ENCODE data around the gene SYT11. TPM values are rescaled to one million over a fixed set of nuclear protein-coding genes. Genes with fewer than 3 reads are reported as not detected.

Gene SYT11
- total and polyA plus RNA-seq, 10 of the 15 experiments (the other 5 are each of a cell fraction or from before 2014, with no cell fraction given), result 7.7 to 21.2 (median 13.5) TPM

DNA sequence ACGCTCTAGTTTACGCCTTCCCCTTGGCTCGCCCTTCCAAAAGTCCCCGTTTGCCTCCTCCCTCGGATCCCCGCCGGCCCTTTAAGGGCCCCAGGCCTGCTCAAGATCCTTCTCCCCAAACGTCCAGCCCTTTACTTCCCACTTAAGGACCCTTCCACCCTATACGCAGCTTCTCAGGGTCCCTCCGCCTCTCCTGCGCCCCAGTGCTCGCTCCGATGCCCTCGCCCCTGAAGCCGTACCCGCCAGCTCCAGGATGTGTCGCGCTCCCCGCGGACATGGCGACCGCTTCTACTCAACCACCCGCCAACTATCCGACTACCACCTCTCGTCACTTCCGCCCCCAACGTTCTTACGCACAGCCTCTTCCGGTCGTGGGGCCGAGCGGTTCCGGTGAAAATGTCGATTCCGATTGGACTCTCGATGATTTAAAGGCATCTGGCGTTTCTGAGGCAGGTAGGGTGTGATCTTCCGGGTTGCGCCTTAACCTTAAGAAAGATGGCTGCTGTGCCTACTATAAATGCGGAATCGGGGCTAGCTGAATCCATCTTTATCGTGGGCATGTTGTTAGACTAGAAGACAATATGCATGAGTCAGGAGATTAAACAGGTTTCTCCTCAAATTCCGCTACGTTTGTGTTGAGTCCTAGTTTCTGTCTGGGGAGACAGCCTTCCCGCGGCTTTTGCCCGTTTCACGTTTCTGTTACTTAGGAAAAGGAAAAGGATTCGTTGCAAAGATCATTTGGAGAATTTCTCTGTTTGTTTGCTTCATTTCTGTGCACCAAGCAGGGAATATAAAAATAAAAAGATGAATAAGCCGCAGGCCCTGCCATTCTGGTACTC is 74.9 kb downstream of the SYT11 start, which contains the start of gene KHDC4 (continued):
- TF ChIP-seq MEF2B (IDR thresholded peaks at IDR 0.05; ENCODE audit: partially characterized antibody, poor library complexity, severe bottlenecking), result no peak
- TF ChIP-seq PML (IDR thresholded peaks at IDR 0.05; ENCODE audit: low read length), result peak; percentile 96
- TF ChIP-seq TARDBP (IDR thresholded peaks at IDR 0.05; ENCODE audit: borderline replicate concordance), result no peak; the same call in 1 of the 2 replicates
- peak; percentile 99 for TF ChIP-seq GABPA (IDR thresholded peaks at IDR 0.05; ENCODE audit: low read depth)
- no peak for TF ChIP-seq NR2C2 (IDR thresholded peaks at IDR 0.05; ENCODE audit: borderline replicate concordance, control insufficient read depth, insufficient read length, low read depth)
- peak; percentile 56 for TF ChIP-seq SP1 (IDR thresholded peaks at IDR 0.05; ENCODE audit: low read depth, low read length)
- TF ChIP-seq RAD51 (IDR thresholded peaks at IDR 0.05), result no peak
- peak; percentile 78 for TF ChIP-seq MXI1 (IDR thresholded peaks at IDR 0.05; ENCODE audit: low read depth, low read length)
- peak; percentile 62; the same call in 1 of the 2 replicates for TF ChIP-seq SREBF2 (IDR thresholded peaks at IDR 0.05; ENCODE audit: low read length)
- no peak for TF ChIP-seq JUNB (IDR thresholded peaks at IDR 0.05)
- TF ChIP-seq, protein P1, sequence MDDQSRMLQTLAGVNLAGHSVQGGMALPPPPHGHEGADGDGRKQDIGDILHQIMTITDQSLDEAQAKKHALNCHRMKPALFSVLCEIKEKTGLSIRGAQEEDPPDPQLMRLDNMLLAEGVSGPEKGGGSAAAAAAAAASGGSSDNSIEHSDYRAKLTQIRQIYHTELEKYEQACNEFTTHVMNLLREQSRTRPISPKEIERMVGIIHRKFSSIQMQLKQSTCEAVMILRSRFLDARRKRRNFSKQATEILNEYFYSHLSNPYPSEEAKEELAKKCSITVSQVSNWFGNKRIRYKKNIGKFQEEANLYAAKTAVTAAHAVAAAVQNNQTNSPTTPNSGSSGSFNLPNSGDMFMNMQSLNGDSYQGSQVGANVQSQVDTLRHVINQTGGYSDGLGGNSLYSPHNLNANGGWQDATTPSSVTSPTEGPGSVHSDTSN (IDR thresholded peaks at IDR 0.05; ENCODE audit: insufficient replicate concordance, low read depth, low read length), result peak; percentile 76
- no peak for TF ChIP-seq BCL11A (IDR thresholded peaks at IDR 0.05; ENCODE audit: low read depth, low read length)

Small RNA genes lying within 50 kb of the gene (small RNA-seq; reads per million reads assigned to genes)
- gene RF00015 (not detected), gene SCARNA4 (not detected), gene SNORA80E (37.1 reads per million, percentile 98 among the genes with 10 or more reads in this experiment)

Other genes with a start within 250 kb of the SYT11 start
Only the 7 nearest of the 13 such genes appear.
- gene DAP3, start 170.5 kb upstream of the SYT11 start, total RNA-seq (2014; rRNA removed), result 60.0 and 61.3 TPM in 2 replicates
- 116 and 125 TPM in 2 replicates for gene DAP3, start 170.5 kb upstream of the SYT11 start, total RNA-seq (2014; rRNA removed; fragmentation: Illumina TruSeq; extraction: Trizol)
- gene DAP3, start 170.5 kb upstream of the SYT11 start, total RNA-seq (2021), result 127 TPM in 2 replicates
- gene DAP3, start 170.5 kb upstream of the SYT11 start, polyA plus RNA-seq (2011; rRNA removed), result 223 and 228 TPM in 2 replicates
- 184 and 197 TPM in 2 replicates for gene DAP3, start 170.5 kb upstream of the SYT11 start, polyA plus RNA-seq (2014; fragmentation: Illumina TruSeq; extraction: Trizol)
- gene DAP3, start 170.5 kb upstream of the SYT11 start, polyA plus RNA-seq (2014; fragmentation: Nextera tagmentation; extraction: Ambion mirVana), result 100 to 1,000 TPM; 149 to 175 TPM
- 154 and 160 TPM in 2 replicates for gene DAP3, start 170.5 kb upstream of the SYT11 start, polyA plus RNA-seq (2014; rRNA removed)
- 100 to 1,000 TPM; 117 to 128 TPM for gene DAP3, start 170.5 kb upstream of the SYT11 start, polyA plus RNA-seq (2016; fragmentation: Nextera tagmentation; extraction: Ambion mirVana)
- 23.4 and 27.1 TPM in 2 replicates for gene GON4L, start 2.4 kb upstream of the SYT11 start, total RNA-seq (2014; rRNA removed)
- gene GON4L, start 2.4 kb upstream of the SYT11 start, total RNA-seq (2014; rRNA removed; fragmentation: Illumina TruSeq; extraction: Trizol), result 26.0 and 27.1 TPM in 2 replicates
- 34.6 and 38.8 TPM in 2 replicates for gene GON4L, start 2.4 kb upstream of the SYT11 start, total RNA-seq (2021)
- gene GON4L, start 2.4 kb upstream of the SYT11 start, polyA plus RNA-seq (2011; rRNA removed), result 25.9 and 26.9 TPM in 2 replicates
- 28.9 and 29.8 TPM in 2 replicates for gene GON4L, start 2.4 kb upstream of the SYT11 start, polyA plus RNA-seq (2014; fragmentation: Illumina TruSeq; extraction: Trizol)
- 10 to 100 TPM; 17.7 to 29.3 TPM for gene GON4L, start 2.4 kb upstream of the SYT11 start, polyA plus RNA-seq (2014; fragmentation: Nextera tagmentation; extraction: Ambion mirVana)
- gene GON4L, start 2.4 kb upstream of the SYT11 start, polyA plus RNA-seq (2014; rRNA removed), result 21.6 and 22.5 TPM in 2 replicates
- 10 to 100 TPM; 40.5 to 40.7 TPM for gene GON4L, start 2.4 kb upstream of the SYT11 start, polyA plus RNA-seq (2016; fragmentation: Nextera tagmentation; extraction: Ambion mirVana)
- 6.8 and 10.6 TPM in 2 replicates for gene RIT1, start 51.8 kb downstream of the SYT11 start, total RNA-seq (2014; rRNA removed)
- gene RIT1, start 51.8 kb downstream of the SYT11 start, total RNA-seq (2014; rRNA removed; fragmentation: Illumina TruSeq; extraction: Trizol), result 12.5 and 13.0 TPM in 2 replicates
- 13.1 and 16.7 TPM in 2 replicates for gene RIT1, start 51.8 kb downstream of the SYT11 start, total RNA-seq (2021)
- gene RIT1, start 51.8 kb downstream of the SYT11 start, polyA plus RNA-seq (2011; rRNA removed), result 61.5 and 77.0 TPM in 2 replicates
- gene RIT1, start 51.8 kb downstream of the SYT11 start, polyA plus RNA-seq (2014; fragmentation: Illumina TruSeq; extraction: Trizol), result 13.9 and 16.5 TPM in 2 replicates
- 10 to 100 TPM; 25.2 to 30.3 TPM for gene RIT1, start 51.8 kb downstream of the SYT11 start, polyA plus RNA-seq (2014; fragmentation: Nextera tagmentation; extraction: Ambion mirVana)
- 11.0 and 12.0 TPM in 2 replicates for gene RIT1, start 51.8 kb downstream of the SYT11 start, polyA plus RNA-seq (2014; rRNA removed)
- gene RIT1, start 51.8 kb downstream of the SYT11 start, polyA plus RNA-seq (2016; fragmentation: Nextera tagmentation; extraction: Ambion mirVana), result 10 to 100 TPM; 12.4 to 13.6 TPM
- 40.8 and 42.1 TPM in 2 replicates for gene KHDC4, start 74.8 kb downstream of the SYT11 start, total RNA-seq (2014; rRNA removed)
- gene KHDC4, start 74.8 kb downstream of the SYT11 start, total RNA-seq (2014; rRNA removed; fragmentation: Illumina TruSeq; extraction: Trizol), result 42.8 and 44.4 TPM in 2 replicates
- gene KHDC4, start 74.8 kb downstream of the SYT11 start, total RNA-seq (2021), result 40.5 and 41.1 TPM in 2 replicates
- 109 and 120 TPM in 2 replicates for gene KHDC4, start 74.8 kb downstream of the SYT11 start, polyA plus RNA-seq (2011; rRNA removed)
- 47.8 and 62.4 TPM in 2 replicates for gene KHDC4, start 74.8 kb downstream of the SYT11 start, polyA plus RNA-seq (2014; fragmentation: Illumina TruSeq; extraction: Trizol)
- 10 to 100 TPM; 11.7 to 15.1 TPM for gene KHDC4, start 74.8 kb downstream of the SYT11 start, polyA plus RNA-seq (2014; fragmentation: Nextera tagmentation; extraction: Ambion mirVana)
- gene KHDC4, start 74.8 kb downstream of the SYT11 start, polyA plus RNA-seq (2014; rRNA removed), result 58.2 and 70.5 TPM in 2 replicates
- 10 to 100 TPM; 39.5 to 46.9 TPM for gene KHDC4, start 74.8 kb downstream of the SYT11 start, polyA plus RNA-seq (2016; fragmentation: Nextera tagmentation; extraction: Ambion mirVana)
- gene RXFP4, start 82.1 kb downstream of the SYT11 start, total RNA-seq (2014; rRNA removed), result 0.40 TPM in 1 of 2 replicates, not detected in the other
- gene RXFP4, start 82.1 kb downstream of the SYT11 start, total RNA-seq (2014; rRNA removed; fragmentation: Illumina TruSeq; extraction: Trizol), result not detected in 2 replicates
- not detected in 2 replicates for gene RXFP4, start 82.1 kb downstream of the SYT11 start, total RNA-seq (2021)
- not detected in 2 replicates for gene RXFP4, start 82.1 kb downstream of the SYT11 start, polyA plus RNA-seq (2011; rRNA removed)
- gene RXFP4, start 82.1 kb downstream of the SYT11 start, polyA plus RNA-seq (2014; fragmentation: Illumina TruSeq; extraction: Trizol), result not detected in 2 replicates
- gene RXFP4, start 82.1 kb downstream of the SYT11 start, polyA plus RNA-seq (2014; fragmentation: Nextera tagmentation; extraction: Ambion mirVana), result not detected
- gene RXFP4, start 82.1 kb downstream of the SYT11 start, polyA plus RNA-seq (2014; rRNA removed), result 0.10 and 0.16 TPM in 2 replicates
- gene RXFP4, start 82.1 kb downstream of the SYT11 start, polyA plus RNA-seq (2016; fragmentation: Nextera tagmentation; extraction: Ambion mirVana), result under 1 TPM in 1 of 2 experiments, not detected in 1; 0.39 TPM
- 71.2 and 84.4 TPM in 2 replicates for gene ARHGEF2, start 119.0 kb downstream of the SYT11 start, total RNA-seq (2014; rRNA removed)
- 40.4 and 44.9 TPM in 2 replicates for gene ARHGEF2, start 119.0 kb downstream of the SYT11 start, total RNA-seq (2014; rRNA removed; fragmentation: Illumina TruSeq; extraction: Trizol)
- gene ARHGEF2, start 119.0 kb downstream of the SYT11 start, total RNA-seq (2021), result 113 and 116 TPM in 2 replicates
- gene ARHGEF2, start 119.0 kb downstream of the SYT11 start, polyA plus RNA-seq (2011; rRNA removed), result 48.7 and 88.1 TPM in 2 replicates
- 64.4 and 80.8 TPM in 2 replicates for gene ARHGEF2, start 119.0 kb downstream of the SYT11 start, polyA plus RNA-seq (2014; fragmentation: Illumina TruSeq; extraction: Trizol)
- gene ARHGEF2, start 119.0 kb downstream of the SYT11 start, polyA plus RNA-seq (2014; fragmentation: Nextera tagmentation; extraction: Ambion mirVana), result 10 to 100 TPM in 1 of 2 experiments, 1 to 10 TPM in 1; 8.1 to 10.6 TPM
- 87.0 and 89.9 TPM in 2 replicates for gene ARHGEF2, start 119.0 kb downstream of the SYT11 start, polyA plus RNA-seq (2014; rRNA removed)
- 10 to 100 TPM; 57.1 to 58.9 TPM for gene ARHGEF2, start 119.0 kb downstream of the SYT11 start, polyA plus RNA-seq (2016; fragmentation: Nextera tagmentation; extraction: Ambion mirVana)
- gene SSR2, start 161.4 kb downstream of the SYT11 start, total RNA-seq (2014; rRNA removed), result 304 and 309 TPM in 2 replicates
- 253 and 257 TPM in 2 replicates for gene SSR2, start 161.4 kb downstream of the SYT11 start, total RNA-seq (2014; rRNA removed; fragmentation: Illumina TruSeq; extraction: Trizol)
- 207 and 208 TPM in 2 replicates for gene SSR2, start 161.4 kb downstream of the SYT11 start, total RNA-seq (2021)
- gene SSR2, start 161.4 kb downstream of the SYT11 start, polyA plus RNA-seq (2011; rRNA removed), result 434 and 553 TPM in 2 replicates
- 443 and 504 TPM in 2 replicates for gene SSR2, start 161.4 kb downstream of the SYT11 start, polyA plus RNA-seq (2014; fragmentation: Illumina TruSeq; extraction: Trizol)
- 100 to 1,000 TPM; 395 to 407 TPM for gene SSR2, start 161.4 kb downstream of the SYT11 start, polyA plus RNA-seq (2014; fragmentation: Nextera tagmentation; extraction: Ambion mirVana)
- gene SSR2, start 161.4 kb downstream of the SYT11 start, polyA plus RNA-seq (2014; rRNA removed), result 300 and 320 TPM in 2 replicates
- 100 to 1,000 TPM; 226 to 238 TPM for gene SSR2, start 161.4 kb downstream of the SYT11 start, polyA plus RNA-seq (2016; fragmentation: Nextera tagmentation; extraction: Ambion mirVana)

All from GM12878 (cell line).